ENCODE measurements around the gene DOK7.
"Not testable (repeated sequence)": the region's sequence is repeated elsewhere in the genome, so short reads cannot be mapped to it uniquely, and the experiment has no call there.

The DOK7 gene

GRCh38 chr4:3443750-3444309 is 19.3 kb upstream of the DOK7 start:
- DNase-seq: no peak

GRCh38 chr4:3444351-3445110 is 18.6 kb upstream of the DOK7 start:
- DNase-seq: no peak

- DNase-seq: no peak
Observed at GRCh38 chr4:3445111-3445820, 17.8 kb upstream of the DOK7 start.

- DNase-seq: no peak
Observed at GRCh38 chr4:3445829-3446545, 17.1 kb upstream of the DOK7 start.

- DNase-seq: no peak
Observed at GRCh38 chr4:3446631-3447320, 16.3 kb upstream of the DOK7 start.

- DNase-seq: no peak
Observed at GRCh38 chr4:3447431-3448395, 15.4 kb upstream of the DOK7 start.

- no peak for DNase-seq
Observed at GRCh38 chr4:3449047-3449573, 14.0 kb upstream of the DOK7 start.

GRCh38 chr4:3449574-3450534 is 13.3 kb upstream of the DOK7 start:
- no peak for DNase-seq

- DNase-seq: no peak
Observed at GRCh38 chr4:3450643-3451042, 12.5 kb upstream of the DOK7 start.

GRCh38 chr4:3451956-3452355 is 11.2 kb upstream of the DOK7 start:
- DNase-seq: no peak

- DNase-seq: no peak
Observed at GRCh38 chr4:3452376-3452775, 10.7 kb upstream of the DOK7 start.

GRCh38 chr4:3455596-3455995 is 7.5 kb upstream of the DOK7 start:
- DNase-seq: not testable (repeated sequence)

GRCh38 chr4:3458371-3458770 is 4.7 kb upstream of the DOK7 start:
- DNase-seq: no peak

GRCh38 chr4:3459156-3459555 is 4.0 kb upstream of the DOK7 start:
- not testable (repeated sequence) for DNase-seq

GRCh38 chr4:3460926-3461325 is 2.2 kb upstream of the DOK7 start:
- DNase-seq: no peak

- DNase-seq: no peak
Observed at GRCh38 chr4:3461515-3462291, 1.4 kb upstream of the DOK7 start.

GRCh38 chr4:3462321-3462789 is 751 bp upstream of the DOK7 start:
- no peak for DNase-seq

- DNase-seq: no peak
Observed at GRCh38 chr4:3463556-3464348, 646 bp downstream of the DOK7 start.
